HG02938 (cell line): ENCODE measurements around the gene C2orf42.
"Not testable (repeated sequence)": the region's sequence is repeated elsewhere in the genome, so short reads cannot be mapped to it uniquely, and the experiment has no call there.

ENCODE experiments used
- ATAC-seq: cut with Tn5 transposase; IDR thresholded peaks from one replicate; pipeline ENCODE4 v1.9.1; 2021; ENCODE audit warnings: mild to moderate bottlenecking, moderate library complexity; ENCODE audit not compliant: unreplicated experiment

The C2orf42 gene

DNA sequence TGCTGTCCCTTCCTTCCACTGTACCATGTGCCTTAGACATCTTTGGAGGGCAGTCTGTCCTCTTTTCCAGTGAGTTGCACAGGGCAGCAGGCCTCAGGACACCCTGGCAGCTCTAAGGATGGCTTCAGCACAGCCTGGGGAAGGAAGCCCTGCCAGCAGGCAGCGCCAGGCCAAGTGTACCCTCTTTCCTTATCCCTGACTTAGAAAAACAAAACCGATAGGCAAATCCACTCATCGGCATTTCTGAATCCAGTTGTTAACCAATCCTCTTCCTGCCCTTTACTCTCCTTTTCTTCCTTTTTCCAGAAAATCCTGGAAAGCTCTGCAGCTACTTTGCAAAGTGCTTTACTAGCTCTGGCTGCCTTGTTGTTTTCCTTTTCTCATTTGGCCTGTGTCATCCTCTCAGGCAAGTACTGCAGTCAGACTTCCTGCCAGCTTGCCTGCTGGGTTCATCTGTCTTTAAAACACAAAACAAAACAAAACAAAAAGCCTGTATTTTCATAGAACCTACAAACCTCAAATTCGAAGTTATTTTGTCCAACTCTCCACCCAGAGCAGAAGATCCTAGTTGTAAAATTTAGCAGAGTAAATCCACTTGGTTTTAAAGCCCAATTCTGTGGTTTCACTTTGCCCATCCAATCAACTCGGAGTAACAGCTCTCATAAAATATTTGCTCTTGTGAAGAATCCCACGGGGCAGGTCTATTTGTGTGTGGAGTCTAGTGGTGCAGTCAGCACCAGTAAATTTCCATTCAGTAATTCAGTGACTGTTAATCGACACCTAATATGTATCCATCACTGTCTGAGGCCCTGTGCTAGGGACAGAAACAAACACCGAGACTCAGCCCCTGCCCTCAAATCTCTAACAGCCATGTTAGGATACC is 58.3 kb downstream of the C2orf42 start:
- peak; percentile 53 for ATAC-seq

DNA sequence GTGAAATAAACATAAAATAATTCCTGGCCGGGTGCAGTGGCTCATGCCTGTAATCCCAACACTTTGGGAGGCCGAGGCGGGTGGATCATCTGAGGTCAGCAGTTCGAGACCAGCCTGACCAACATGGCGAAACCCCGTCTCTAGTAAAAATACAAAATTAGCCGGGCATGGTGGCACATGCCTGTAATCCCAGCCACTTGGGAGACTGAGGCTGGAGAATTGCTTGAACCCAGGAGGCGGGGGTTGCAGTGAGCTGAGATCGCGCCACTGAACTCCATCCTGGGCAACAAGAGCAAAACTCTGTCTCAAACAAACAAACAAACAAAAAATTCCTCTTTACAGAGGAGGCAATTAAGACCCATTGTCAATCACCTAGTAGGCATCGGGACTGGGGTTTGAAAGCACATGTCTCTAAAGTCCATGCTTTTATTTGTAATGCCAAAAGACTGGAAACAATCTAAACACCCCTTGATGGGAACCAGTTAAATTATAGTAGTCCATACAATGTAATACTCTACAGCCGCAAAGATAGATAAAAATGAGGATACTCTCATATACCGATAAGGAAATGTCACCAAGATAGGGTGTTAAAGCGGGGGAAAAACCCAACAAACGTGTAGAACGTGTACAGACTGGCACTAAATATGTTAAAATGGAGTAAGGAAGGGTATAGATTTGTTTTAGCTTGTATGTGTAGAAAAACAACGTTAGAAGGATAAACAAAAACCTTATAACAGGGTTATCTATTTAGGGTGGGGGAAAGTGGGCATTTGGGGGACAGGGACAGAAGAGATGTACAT is 59.3 kb downstream of the C2orf42 start:
- not testable (repeated sequence) for ATAC-seq

DNA sequence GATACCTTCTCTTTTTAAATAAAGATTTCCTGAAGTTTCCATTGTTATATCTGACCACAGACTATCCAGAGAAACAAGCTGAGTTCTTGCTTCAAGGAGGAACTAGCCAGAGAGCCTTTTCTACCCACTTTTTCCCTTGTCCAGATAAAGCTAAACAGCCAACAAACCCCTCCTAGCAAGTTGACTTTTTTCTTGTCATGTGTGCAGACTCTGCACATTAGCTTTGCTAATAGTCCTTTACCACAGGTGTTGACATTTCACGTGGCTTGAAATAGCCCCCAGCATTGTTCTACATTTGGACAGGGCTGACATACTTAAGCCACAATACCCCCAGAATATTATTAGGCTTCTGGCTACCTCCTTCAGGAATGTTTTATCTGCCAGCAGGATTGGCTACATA is 62.8 kb downstream of the C2orf42 start:
- no peak for ATAC-seq

DNA sequence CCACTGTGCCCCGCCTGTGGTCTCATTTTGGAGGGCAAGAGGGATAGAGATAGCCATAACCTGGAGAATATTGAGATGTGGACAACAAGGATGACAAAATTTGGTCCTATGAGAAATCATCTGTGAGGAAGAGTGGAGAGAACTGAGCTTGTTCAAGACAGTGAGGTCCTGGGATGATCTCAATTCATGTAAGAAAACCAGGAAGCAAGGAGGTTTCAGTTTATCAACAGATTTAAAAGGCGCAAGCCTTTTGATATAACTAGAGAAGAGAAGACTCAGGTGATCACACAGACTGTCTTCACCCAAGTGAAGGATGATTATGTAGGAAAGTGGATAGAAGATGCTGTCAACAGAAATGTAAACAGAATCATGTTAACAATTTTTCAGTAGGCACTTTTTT is 64.4 kb downstream of the C2orf42 start:
- no peak for ATAC-seq

DNA sequence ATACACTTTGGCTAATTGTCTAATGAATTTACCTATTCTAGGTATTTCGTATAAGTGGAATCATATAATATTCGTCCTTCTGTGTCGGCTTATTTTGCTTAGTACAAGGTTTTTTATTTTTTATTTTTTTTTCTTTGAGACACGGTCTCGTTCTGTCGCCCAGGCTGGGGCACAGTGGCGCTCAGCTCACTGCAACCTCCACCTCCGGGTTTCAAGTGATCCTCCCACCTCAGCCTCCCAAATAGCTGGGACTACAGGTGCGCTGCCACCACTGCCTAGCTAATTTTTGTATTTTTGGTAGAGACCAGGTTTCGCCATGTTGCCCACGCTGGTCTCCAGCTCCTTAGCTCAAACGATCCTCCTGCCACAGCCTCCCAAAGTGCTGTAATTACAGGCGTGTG is 65.3 kb downstream of the C2orf42 start:
- ATAC-seq: no peak

DNA sequence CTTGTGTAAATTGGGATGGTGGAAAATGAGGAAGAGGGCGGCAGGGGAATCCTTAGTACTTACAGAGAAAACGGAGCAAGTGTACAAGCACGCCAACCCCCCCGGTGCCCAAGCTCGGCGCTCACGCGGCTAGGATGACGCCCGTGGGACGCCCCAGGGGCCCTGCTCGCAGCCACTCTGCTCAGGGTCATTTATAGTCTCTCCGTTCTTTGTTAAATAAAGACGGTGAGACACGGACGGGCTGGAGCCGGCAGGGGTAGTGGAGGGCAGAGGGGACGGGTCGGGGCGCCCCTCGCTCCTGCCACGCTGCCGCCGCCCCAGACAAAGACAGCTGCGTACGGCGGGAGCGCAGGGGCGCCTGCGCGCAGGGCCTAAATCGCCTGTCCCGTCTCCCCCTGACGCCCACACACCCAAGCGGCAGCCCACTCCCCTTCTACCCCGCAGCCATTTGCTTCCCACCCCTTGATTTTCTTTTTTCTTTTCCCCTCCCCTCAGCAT is 65.8 kb downstream of the C2orf42 start:
- no peak for ATAC-seq

DNA sequence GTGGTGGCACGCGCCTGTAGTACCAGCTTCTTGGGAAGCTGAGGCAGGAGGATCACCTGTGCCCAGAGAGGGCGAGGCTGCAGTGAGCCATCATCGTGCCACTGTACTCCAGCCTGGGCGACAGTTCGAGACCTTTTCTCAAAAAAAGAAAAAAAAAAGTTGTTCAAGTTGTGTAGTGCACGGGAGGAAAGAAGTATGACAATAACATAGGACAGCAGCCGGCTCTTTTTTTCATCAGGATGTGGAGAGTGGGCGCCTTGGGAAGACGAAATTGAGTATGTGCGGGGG is 67.0 kb downstream of the C2orf42 start:
- no peak for ATAC-seq

DNA sequence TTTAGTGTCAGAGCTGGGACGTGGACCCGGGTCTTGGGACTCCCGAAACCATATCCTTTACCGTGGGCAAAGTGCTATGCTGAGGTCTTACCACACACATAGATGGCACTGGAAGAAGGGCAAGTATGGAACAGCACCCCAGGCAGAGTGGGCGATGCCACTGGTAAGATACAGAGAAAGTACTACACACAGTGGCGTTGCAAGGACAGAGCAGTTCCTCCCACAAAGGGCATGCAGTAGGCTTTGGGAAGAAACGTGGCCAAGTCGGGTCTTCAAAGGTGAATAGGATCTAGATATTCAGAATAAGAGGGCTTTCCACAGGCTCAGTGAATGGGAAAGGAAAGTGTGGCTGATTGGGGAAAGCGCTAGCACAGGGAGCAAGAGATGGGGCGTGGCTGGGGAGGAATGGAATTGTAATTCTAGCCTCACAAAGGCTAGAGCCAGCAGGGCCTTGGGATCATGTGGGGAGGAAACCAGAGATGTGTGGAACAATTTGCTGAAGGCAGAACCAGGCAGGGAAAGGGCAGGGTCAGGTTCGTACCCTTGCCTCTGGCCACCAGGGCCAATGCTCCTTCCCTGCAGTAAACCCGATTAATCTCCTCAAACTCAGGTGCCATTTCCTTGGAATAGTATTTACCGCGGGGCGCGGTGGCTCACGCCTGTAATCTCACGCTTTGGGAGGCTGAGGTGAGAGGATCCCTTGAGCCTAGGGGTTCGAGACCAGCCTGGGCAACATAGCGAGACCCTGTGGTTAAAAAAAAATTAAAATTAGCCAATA is 67.6 kb downstream of the C2orf42 start:
- no peak for ATAC-seq

DNA sequence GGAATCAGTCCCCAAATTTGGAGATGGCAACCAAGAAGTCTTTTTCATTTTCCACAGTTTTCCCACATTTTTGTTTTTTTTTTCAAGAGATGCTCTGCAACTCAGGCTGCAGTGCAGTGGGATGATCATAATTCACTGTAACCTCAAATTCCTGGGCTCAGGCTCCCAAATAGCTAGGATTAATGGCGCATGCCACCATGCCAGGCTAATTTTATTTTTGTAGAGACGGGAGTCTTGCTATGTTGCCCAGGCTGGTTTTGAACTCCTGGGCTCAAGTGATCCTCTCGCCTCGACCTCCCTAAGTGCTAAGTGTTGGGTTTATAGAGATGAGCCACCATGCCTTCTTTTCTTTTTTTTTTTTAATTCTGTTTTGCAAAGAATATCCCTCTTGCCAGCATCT is 68.3 kb downstream of the C2orf42 start:
- ATAC-seq: no peak

DNA sequence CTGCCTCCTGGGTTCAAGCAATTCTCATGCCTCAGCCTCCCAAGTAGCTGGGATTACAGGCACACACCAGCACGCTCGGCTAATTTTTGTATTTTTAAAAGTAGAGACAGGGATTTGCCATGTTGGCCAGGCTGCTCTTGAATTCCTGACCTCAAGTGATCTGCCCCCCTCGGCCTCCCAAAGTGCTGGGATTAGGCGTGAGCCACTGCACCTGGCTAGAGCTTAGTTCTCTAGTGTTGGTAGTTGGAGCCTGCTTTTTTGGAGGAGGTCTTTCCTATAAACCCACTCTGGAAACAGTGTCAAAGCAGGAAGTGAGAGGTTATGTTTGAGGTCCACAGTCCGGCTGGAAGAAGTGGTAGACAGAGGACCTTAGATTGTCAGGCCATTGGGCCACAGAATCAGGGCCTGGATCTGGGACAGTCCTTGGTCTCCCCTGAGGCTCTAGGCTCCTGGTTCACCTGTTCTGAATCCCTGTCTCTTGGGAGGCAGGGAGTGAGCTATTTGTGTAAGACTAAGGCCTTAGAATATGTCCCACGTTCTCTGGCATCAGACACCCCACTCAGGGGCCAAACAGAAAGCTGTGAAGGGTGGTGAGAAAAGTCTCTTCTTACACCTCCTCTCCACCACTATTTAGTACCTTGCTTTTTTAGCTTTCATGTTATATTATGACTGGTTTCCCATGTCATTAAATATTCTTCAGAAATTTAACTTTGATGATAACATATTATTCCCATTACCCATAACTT is 69.0 kb downstream of the C2orf42 start:
- no peak for ATAC-seq

DNA sequence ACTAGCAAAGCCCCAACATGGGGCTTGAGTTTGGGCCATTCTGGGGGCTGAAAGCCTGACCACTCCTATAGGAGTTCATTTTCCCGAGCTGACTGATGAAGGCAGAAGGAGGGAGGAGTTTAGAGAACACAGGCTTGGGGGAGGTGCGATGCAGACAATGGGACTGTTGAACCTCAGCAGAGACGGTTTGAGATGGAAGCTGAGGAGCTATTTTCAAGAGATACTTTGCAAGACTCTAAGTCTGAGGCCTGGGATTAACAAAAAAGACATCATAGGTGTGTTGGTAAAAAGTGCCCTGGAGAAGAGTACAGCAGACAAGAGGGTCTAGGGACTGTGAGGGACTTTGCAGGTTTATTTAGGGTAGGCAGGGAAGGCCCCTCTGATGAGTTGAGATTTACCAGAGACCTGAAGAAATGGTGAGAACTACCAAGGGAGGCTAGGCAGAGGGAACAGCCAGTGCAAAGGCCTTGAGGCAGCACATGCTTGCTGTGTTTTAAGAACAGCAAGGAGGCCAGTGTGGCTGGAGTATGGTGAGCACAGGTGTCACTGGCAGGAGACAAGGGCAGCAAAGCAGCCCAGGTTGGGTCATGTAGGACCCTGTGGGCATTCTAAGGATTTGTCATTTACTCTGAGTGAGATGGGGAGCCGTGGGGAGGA is 71.9 kb downstream of the C2orf42 start:
- ATAC-seq: no peak

DNA sequence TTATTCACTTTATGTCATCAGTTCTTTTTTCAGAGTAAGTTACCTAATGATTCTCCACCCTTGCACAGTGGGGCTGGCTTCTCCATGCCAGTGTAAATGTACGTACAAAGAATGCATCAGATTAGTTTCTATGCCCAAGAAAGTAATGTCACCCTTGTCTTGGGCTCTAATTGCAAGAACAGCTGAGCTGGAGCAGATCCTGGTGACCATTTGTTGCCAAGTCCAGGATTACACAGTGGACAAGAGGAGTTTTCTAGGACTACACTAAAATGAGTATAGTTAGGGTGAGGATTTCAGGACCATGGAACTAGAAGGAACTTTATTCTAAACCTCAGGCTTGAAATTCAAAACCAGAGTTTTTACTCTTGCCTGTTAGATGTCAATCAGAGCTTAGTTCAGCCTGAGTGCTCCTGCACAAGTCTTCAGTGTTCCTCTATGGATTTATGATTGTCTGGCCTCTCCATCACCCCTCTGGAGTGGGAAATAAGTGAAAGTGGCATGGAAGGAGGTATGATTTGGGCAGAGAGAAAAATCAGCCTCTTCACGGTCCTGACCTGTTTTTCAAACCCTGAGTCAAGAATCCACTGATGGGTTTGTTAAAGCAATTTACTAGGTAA is 73.8 kb downstream of the C2orf42 start:
- ATAC-seq: no peak

DNA sequence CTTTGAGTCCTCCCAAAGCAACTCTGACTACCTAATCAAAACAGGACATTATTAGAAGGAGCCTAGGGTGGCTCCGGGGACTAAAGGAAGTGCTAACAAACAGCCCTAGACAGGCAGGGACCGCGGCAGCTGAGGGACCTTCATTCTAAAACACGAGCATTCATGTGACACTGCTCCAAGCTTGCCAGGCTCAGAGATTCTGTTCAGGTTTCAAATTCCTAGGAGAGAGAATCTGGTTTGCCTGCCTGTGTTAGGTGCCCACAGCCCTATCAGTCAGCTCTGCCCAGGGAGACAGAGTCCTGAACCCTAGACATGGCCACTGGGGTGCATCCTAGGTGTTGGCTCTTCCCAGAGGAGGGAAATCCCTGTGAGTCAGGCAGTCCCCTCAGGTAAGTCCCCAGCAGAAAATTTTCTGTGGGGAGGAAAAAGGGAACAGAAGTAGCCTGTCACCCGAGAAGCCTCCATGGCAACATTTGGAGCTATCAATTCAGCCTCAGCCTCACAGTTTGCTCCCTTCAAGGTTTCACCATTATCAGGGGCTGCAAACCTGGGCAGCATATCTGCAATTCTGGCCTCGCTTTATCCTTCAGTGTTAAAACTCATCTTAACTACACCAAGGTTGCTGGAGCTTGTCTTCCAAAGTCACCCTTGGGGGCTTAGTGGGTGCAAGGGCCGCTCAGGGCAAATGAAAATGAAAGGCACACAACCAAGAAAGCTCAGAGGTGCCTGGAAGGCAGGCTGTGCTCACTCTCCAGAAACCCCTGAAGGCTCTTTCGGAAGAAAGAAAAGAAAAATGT is 75.0 kb downstream of the C2orf42 start:
- peak; percentile 47 for ATAC-seq

DNA sequence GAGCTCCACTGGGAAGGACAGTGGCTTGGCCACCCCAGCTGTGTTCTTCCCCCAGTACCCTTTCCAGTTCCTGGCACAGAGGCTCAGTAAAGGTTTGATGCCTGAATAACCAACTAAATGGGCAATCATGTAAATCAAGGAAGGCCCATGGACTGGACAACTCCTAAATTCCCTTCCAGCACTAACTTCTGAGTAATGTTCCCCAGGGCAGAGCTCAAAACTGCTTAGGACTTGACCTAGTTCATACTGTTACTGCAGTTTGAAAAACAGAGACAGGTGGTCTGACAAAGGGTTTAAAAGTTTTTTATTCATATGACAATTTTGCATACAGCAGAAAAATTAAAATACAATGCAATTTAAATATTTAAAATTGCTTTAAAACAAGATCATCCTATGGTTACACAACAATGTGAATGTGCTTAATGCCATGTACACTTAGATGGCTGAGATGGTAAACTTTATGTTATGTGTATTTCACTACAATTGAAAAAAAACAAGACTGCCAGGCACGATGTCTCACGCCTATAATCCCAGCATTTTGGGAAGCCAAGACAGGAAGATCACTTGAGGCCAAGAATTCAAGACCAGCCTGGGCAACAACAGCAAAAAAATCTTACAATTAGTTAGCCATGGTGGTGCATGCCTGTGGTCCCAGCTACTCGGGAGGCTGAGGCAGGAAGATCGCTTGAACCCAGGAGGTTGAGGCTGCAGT is 77.3 kb downstream of the C2orf42 start:
- ATAC-seq: no peak

DNA sequence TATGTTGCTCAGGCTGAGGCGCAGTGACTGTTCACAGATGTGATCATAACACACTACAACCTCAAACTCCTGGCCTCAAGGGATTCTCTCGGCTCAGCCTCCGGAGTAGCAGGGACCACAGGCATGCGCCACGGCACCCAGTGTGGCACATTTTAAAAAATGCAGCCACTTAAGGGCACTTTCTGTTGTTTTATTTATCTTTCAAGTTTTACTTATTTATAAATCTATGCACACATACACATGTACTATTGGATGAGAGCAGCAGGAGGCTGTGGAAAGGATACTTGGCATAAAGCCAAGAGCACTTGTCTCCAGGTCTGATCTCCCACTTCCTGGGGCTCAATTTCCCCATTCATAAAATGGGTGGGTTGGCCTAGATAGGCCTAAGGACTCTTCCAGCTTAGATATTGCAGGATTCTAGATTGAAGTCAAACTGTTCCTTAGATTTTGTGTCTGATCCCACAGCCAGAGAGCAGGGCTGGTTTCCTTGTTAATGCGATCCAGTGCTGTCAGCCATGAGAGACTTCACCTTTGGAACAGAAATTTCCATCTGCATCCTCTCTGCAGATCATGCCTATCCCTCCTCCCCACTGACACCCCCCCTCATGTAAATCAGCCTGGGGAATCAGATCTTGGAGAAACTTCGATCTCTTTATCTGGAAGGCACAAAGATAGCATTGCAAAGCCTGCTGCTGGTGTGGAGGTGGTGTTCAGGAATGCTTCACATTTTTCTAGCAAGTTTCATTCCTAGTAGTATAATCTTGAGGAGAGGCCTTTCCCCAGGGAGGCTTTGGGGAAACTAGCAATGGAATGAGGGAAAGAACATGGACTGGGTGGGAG is 78.8 kb downstream of the C2orf42 start:
- ATAC-seq: no peak

DNA sequence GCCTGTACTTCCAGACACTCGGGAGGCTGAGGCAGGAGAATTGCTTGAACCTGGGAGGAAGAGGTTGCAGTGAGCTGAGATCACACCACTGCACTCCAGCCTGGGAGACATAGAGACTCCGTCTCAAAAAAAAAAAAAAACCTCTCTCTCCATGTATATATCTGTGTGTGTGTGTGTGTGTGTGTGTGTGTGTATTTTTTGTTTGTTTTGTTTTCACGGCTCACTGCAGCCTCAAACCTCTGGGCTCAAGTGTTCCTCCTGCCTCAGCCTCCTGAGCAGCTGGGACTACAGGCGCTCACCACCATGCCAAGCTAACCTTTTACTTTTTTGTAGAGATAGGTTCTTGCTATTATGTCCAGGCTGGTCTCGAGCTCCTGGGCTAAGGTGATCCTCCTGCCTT is 80.4 kb downstream of the C2orf42 start:
- not testable (repeated sequence) for ATAC-seq

DNA sequence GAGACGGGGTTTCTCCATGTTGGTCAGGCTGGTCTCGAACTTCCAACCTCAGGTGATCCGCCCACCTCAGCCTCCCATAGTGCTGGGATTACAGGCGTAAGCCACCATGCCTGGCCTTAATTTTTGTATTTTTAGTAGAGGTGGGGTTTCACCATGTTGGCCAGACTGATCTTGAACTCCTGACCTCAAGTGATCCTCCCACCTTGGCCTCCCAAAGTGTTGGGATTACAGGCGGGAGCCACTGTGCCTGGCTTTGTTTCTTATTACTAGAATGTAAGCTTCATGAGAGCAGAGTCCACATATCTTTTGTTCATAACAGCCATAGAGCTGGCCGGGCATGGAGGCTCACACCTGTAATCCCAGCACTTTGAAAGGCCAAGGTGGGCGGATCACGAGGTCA is 84.7 kb downstream of the C2orf42 start:
- ATAC-seq: not testable (repeated sequence)
